Measurements from ENCODE around the gene LY86. TPM values are rescaled to one million over a fixed set of nuclear protein-coding genes. Genes with fewer than 3 reads are reported as not detected.

LY86 gene
- total and polyA plus RNA-seq, 2 of the 13 experiments (the other 11 are each of a cell fraction or from before 2014, with no cell fraction given), result not detected

DNA sequence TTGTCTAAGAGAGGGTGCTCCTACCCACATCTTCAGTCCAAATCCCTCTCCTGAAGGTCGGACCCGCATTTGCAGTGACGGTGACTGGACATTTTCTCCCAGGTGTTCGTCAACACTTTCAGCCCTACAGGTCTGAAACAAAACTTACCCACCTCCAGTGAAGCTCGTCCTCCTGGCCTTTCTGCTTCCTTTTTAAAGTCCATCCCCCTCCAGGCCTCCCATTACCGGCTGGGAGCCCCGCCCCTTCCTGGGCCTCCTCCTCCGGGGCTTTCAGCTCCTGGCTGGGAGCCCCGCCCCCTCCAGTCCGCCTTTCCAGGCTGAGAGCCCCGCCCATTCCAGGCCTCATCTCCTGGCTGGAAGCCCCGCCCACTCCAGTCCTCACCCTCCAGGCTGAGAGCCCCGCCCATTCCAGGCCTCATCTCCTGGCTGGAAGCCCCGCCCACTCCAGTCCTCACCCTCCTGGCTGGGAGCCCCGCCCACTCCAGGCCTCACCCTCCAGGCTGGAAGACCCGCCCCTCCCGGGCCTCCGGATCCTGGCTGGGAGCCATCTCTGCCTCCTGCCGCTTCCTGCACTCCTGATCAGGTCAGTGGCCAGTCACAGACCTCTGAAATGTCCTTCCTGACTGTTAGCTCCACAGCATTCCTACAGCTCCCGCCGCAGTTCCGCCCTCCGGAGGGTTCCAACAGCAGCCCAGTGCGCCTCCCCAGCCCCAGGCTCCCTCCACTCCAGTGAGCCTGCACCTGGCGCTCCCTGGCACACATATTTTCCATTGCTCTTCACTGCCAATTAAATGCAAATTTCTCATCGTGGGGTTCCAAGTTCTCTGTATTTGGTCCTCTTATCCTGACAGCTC, 98.5 kb downstream of the LY86 start (continued):
- TF ChIP-seq ZNF577 (CRISPR knock-in tag; IDR thresholded peaks at IDR 0.05; ENCODE audit: borderline replicate concordance, low read depth), result no peak
- TF ChIP-seq ZNF768 (CRISPR knock-in tag; IDR thresholded peaks at IDR 0.05), result peak; percentile 30; the same call in 1 of the 2 replicates
- no peak for TF ChIP-seq ZSCAN22 (CRISPR knock-in tag; IDR thresholded peaks at IDR 0.05)
- peak; percentile 86 for TF ChIP-seq SALL1 (CRISPR knock-in tag; IDR thresholded peaks at IDR 0.05)
- peak; percentile 91 for TF ChIP-seq SP4 (CRISPR knock-in tag; IDR thresholded peaks at IDR 0.05)
- TF ChIP-seq SAP130 (CRISPR knock-in tag; IDR thresholded peaks at IDR 0.05; ENCODE audit: low read depth), result peak; percentile 64
- peak; percentile 56; the same call in 1 of the 2 replicates for TF ChIP-seq PITX1 (CRISPR knock-in tag; IDR thresholded peaks at IDR 0.05)
- TF ChIP-seq CBX1 (IDR thresholded peaks at IDR 0.05; ENCODE audit: low read depth), result peak; percentile 80
- TF ChIP-seq SOX5 (CRISPR knock-in tag; IDR thresholded peaks at IDR 0.05; ENCODE audit: borderline replicate concordance), result peak; percentile 28; the same call in 1 of the 2 replicates
- peak; percentile 34 for TF ChIP-seq MED1 (CRISPR knock-in tag; IDR thresholded peaks at IDR 0.05)
- TF ChIP-seq THAP9 (CRISPR knock-in tag; IDR thresholded peaks at IDR 0.05; ENCODE audit: borderline replicate concordance), result peak; percentile 63; the same call in 1 of the 2 replicates
- peak; percentile 38; the same call in 1 of the 2 replicates for TF ChIP-seq PHF8 (CRISPR knock-in tag; IDR thresholded peaks at IDR 0.05)
- 0 out of 2 replicates have a peak, but pooled peaks have one; percentile 9 for TF ChIP-seq CREM (IDR thresholded peaks at IDR 0.05)
- no peak for TF ChIP-seq CREM (CRISPR knock-in tag; IDR thresholded peaks at IDR 0.05)
- peak; percentile 75 for TF ChIP-seq TEAD3 (CRISPR knock-in tag; optimal IDR thresholded peaks at IDR 0.05; ENCODE audit: borderline replicate concordance)
- no peak for TF ChIP-seq SP1 (IDR thresholded peaks at IDR 0.05)
- TF ChIP-seq SP1 (CRISPR knock-in tag; IDR thresholded peaks at IDR 0.05), result peak; percentile 40; the same call in 1 of the 2 replicates
- no peak for TF ChIP-seq KLF9 (CRISPR knock-in tag; IDR thresholded peaks at IDR 0.05; ENCODE audit: low read depth)
- TF ChIP-seq ZNF350 (CRISPR knock-in tag; IDR thresholded peaks at IDR 0.05; ENCODE audit: borderline replicate concordance, low read depth), result peak; percentile 72
- peak; percentile 48; the same call in 1 of the 2 replicates for TF ChIP-seq MEIS1 (CRISPR knock-in tag; IDR thresholded peaks at IDR 0.05; ENCODE audit: borderline replicate concordance)
- TF ChIP-seq PRDM15 (CRISPR knock-in tag; IDR thresholded peaks at IDR 0.05), result no peak
- TF ChIP-seq ARNT2 (CRISPR knock-in tag; IDR thresholded peaks at IDR 0.05; ENCODE audit: low read depth), result peak; percentile 49; the same call in 1 of the 2 replicates
